ENCODE measurements around the gene ZNF512B. TPM values are rescaled to one million over a fixed set of nuclear protein-coding genes. Genes with fewer than 3 reads are reported as not detected.

Gene ZNF512B
- total RNA-seq, 1 donor from 2014 or later: 4.5 TPM

GRCh38 chr20:63966172-63966943, 3.4 kb downstream of the ZNF512B start:
- H3K27me3 ChIP-seq (ENCODE audit: control insufficient read depth, insufficient read depth, low read length): no peaks in the 10 kb centered on the region
- FAIRE-seq: no peak
- no peak for TF ChIP-seq CTCF (IDR thresholded peaks at IDR 0.05; ENCODE audit: insufficient read depth, low read length, severe bottlenecking)
- DNase-seq (ENCODE audit: low read depth): no peak
- H3K4me3 ChIP-seq (ENCODE audit: low read depth, low read length): no peak overlapping the region
- H3K36me3 ChIP-seq (ENCODE audit: control insufficient read depth, insufficient read depth, low read length): peaks cover 28% of the 10 kb centered on the region

- no peak for FAIRE-seq
- TF ChIP-seq CTCF (IDR thresholded peaks at IDR 0.05; ENCODE audit: insufficient read depth, low read length, severe bottlenecking): no peak
- Histone ChIP-seq H3K27me3 (ENCODE audit: control insufficient read depth, insufficient read depth, low read length) (no peaks in the 10 kb centered on the region), H3K4me3 (ENCODE audit: low read depth, low read length) (no peak overlapping the region), H3K36me3 (ENCODE audit: control insufficient read depth, insufficient read depth, low read length) (peaks cover 29% of the 10 kb centered on the region)
- DNase-seq (ENCODE audit: low read depth): no peak
Observed at GRCh38 chr20:63964412-63964811, 5.3 kb downstream of the ZNF512B start.

GRCh38 chr20:63963784-63964301, 5.9 kb downstream of the ZNF512B start:
- Histone ChIP-seq H3K36me3 (ENCODE audit: control insufficient read depth, insufficient read depth, low read length) (peaks cover 29% of the 10 kb centered on the region), H3K4me3 (ENCODE audit: low read depth, low read length) (no peak overlapping the region), H3K27me3 (ENCODE audit: control insufficient read depth, insufficient read depth, low read length) (no peaks in the 10 kb centered on the region)
- TF ChIP-seq CTCF (IDR thresholded peaks at IDR 0.05; ENCODE audit: insufficient read depth, low read length, severe bottlenecking): no peak
- FAIRE-seq (no peak), DNase-seq (ENCODE audit: low read depth) (no peak)

GRCh38 chr20:63963348-63963741, 6.4 kb downstream of the ZNF512B start:
- no peak for TF ChIP-seq CTCF (IDR thresholded peaks at IDR 0.05; ENCODE audit: insufficient read depth, low read length, severe bottlenecking)
- Histone ChIP-seq H3K4me3 (ENCODE audit: low read depth, low read length) (no peak overlapping the region), H3K27me3 (ENCODE audit: control insufficient read depth, insufficient read depth, low read length) (no peaks in the 10 kb centered on the region), H3K36me3 (ENCODE audit: control insufficient read depth, insufficient read depth, low read length) (peaks cover 29% of the 10 kb centered on the region)
- DNase-seq (ENCODE audit: low read depth) (no peak), FAIRE-seq (no peak)

GRCh38 chr20:63962426-63963347, 7.0 kb downstream of the ZNF512B start:
- H3K4me3 ChIP-seq (ENCODE audit: low read depth, low read length): no peak overlapping the region
- no peak for DNase-seq (ENCODE audit: low read depth)
- no peak for FAIRE-seq
- peaks cover 29% of the 10 kb centered on the region for H3K36me3 ChIP-seq (ENCODE audit: control insufficient read depth, insufficient read depth, low read length)
- no peak for TF ChIP-seq CTCF (IDR thresholded peaks at IDR 0.05; ENCODE audit: insufficient read depth, low read length, severe bottlenecking)
- H3K27me3 ChIP-seq (ENCODE audit: control insufficient read depth, insufficient read depth, low read length): no peaks in the 10 kb centered on the region

Data from bronchial epithelial cell (primary cell).